Caco-2 (cell line): ENCODE data around the gene NAALADL2. TPM values are rescaled to one million over a fixed set of nuclear protein-coding genes. Genes with fewer than 3 reads are reported as not detected.

Source experiments
- BruUV-seq: library from RNA; stranded (reverse); fragments of 400-500 nt; replicated peaks from 2 replicates; lab custom pipeline; 2021; lab: Mats Ljungman, UMichigan
- CTCF ChIA-PET: fragments of 300-600 bp; sonication (Branson Sonifier 250); formaldehyde crosslinking; loops from one replicate; lab custom pipeline; 2022; ENCODE audit warnings: antibody characterized with exemption; lab: Charles Lee
- POLR2A ChIA-PET: fragments of 300-600 bp; sonication (Branson Sonifier 250); formaldehyde crosslinking; loops from one replicate; lab custom pipeline; 2022; ENCODE audit warnings: antibody characterized with exemption; lab: Charles Lee
- DNase-seq, 2 experiments: peaks; one replicate each; pipeline versions ENCODE4 v3.0.0 to v3.0.0-alpha.2; 2020 to 2022
- H3K27me3 ChIP-seq: replicated peaks from 2 replicates; pipeline ENCODE4 v1.6.0; 2011; ENCODE audit warnings: low read length; ENCODE audit not compliant: control insufficient read depth, insufficient read depth
- H3K36me3 ChIP-seq: 2 replicates; pipeline ENCODE4 v1.5.1; 2011; ENCODE audit warnings: low read length; ENCODE audit not compliant: control insufficient read depth, insufficient read depth
- H3K4me1 ChIP-seq: fragments of 250-450 bp; sonication (Bioruptor Pico); 2 replicates; pipeline ENCODE4 v1.5.1; 2020; ENCODE audit warnings: mild to moderate bottlenecking
- H3K4me3 ChIP-seq: 2 replicates; pipeline ENCODE4 v1.5.1; 2011; ENCODE audit warnings: low read depth, mild to moderate bottlenecking, control low read depth, low read length
- H3K9me3 ChIP-seq: fragments of 250-450 bp; sonication (Bioruptor Pico); 2 replicates; pipeline ENCODE4 v1.5.1; 2020; ENCODE audit warnings: mild to moderate bottlenecking, moderate library complexity
- H3K27ac Mint-ChIP-seq: one replicate; pipeline ENCODE4 v1.8.0; 2022; ENCODE audit warnings: mixed read lengths; ENCODE audit not compliant: unreplicated experiment
- H3K27me3 Mint-ChIP-seq: one replicate; pipeline ENCODE4 v1.8.0; 2022; ENCODE audit warnings: mixed read lengths; ENCODE audit not compliant: insufficient read depth, unreplicated experiment
- H3K36me3 Mint-ChIP-seq: one replicate; pipeline ENCODE4 v1.8.0; 2022; ENCODE audit warnings: mild to moderate bottlenecking, mixed read lengths; ENCODE audit not compliant: insufficient read depth, unreplicated experiment
- H3K4me1 Mint-ChIP-seq: one replicate; pipeline ENCODE4 v1.8.0; 2022; ENCODE audit warnings: low read depth, mixed read lengths; ENCODE audit not compliant: unreplicated experiment
- H3K4me3 Mint-ChIP-seq: one replicate; pipeline ENCODE4 v1.8.0; 2022; ENCODE audit warnings: mild to moderate bottlenecking, moderate library complexity, mixed read lengths; ENCODE audit not compliant: unreplicated experiment
- H3K9me3 Mint-ChIP-seq: one replicate; pipeline ENCODE4 v1.8.0; 2022; ENCODE audit warnings: mixed read lengths; ENCODE audit not compliant: unreplicated experiment
- intact Hi-C: fragments of 100-400 bp; cut with micrococcal nuclease; formaldehyde crosslinking; loops from one replicate; pipeline ENCODE4 v1.10.0; 2022; ENCODE audit not compliant: unreplicated experiment
- total RNA-seq: library from RNA; stranded (reverse); gene quantifications from 2 replicates; pipeline ENCODE4 v1.2.3, GENCODE V29; 2022
- TF ChIP-seq, protein P1 (sequence below), 2 experiments: fragments of 200-600 bp in 1 of 2; IDR thresholded peaks; 1 replicate in 1 of 2; 2 replicates in 1 of 2; pipeline versions ENCODE4 v1.5.1 to v1.8.0; 2011 to 2022; ENCODE audit warnings: antibody characterized with exemption in 1 of 2, control low read depth in 1 of 2, inconsistent platforms in 1 of 2, low read depth in 1 of 2, low read length in 1 of 2, mild to moderate bottlenecking in 1 of 2, moderate library complexity in 1 of 2; ENCODE audit not compliant: insufficient read depth in 1 of 2, severe bottlenecking in 1 of 2, unreplicated experiment in 1 of 2

NAALADL2 gene
- total RNA-seq, 1 experiment from 2014 or later = 4.4 TPM

DNA sequence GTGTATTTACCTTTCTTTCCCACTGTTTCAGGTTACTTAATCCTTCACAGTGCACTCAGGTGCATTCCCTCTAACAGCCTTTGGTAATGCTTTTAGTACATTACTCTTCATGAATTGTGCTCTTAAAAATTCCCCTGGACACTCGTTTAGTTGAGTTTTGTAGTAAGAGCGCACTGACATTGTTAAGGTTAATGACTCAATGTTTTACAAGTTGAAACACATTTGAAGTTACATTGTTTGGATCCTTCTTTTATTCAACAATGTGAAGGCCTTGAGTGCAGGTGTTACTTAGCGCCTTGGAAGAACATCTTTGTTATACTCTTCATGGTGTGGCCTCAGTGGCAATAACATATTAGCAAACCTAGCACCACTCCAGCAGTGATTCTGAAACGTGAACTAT, 739.6 kb downstream of the NAALADL2 start:
- H3K36me3 Mint-ChIP-seq = no peaks in the 10 kb centered on the region
- no TSS peak for BruUV-seq
- POLR2A ChIA-PET = no interaction called here
- Histone ChIP-seq H3K4me1 (no peaks in the 10 kb centered on the region), H3K4me3 (no peak overlapping the region), H3K9me3 (no peaks in the 10 kb centered on the region), H3K36me3 (no peaks in the 10 kb centered on the region), H3K27me3 (no peaks in the 10 kb centered on the region)
- no peak overlapping the region for H3K27ac Mint-ChIP-seq
- CTCF ChIA-PET = no interaction called here
- no peaks in the 10 kb centered on the region for H3K4me1 Mint-ChIP-seq
- DNase-seq = no peak
- H3K4me3 Mint-ChIP-seq = no peak overlapping the region
- TF ChIP-seq, protein P1, sequence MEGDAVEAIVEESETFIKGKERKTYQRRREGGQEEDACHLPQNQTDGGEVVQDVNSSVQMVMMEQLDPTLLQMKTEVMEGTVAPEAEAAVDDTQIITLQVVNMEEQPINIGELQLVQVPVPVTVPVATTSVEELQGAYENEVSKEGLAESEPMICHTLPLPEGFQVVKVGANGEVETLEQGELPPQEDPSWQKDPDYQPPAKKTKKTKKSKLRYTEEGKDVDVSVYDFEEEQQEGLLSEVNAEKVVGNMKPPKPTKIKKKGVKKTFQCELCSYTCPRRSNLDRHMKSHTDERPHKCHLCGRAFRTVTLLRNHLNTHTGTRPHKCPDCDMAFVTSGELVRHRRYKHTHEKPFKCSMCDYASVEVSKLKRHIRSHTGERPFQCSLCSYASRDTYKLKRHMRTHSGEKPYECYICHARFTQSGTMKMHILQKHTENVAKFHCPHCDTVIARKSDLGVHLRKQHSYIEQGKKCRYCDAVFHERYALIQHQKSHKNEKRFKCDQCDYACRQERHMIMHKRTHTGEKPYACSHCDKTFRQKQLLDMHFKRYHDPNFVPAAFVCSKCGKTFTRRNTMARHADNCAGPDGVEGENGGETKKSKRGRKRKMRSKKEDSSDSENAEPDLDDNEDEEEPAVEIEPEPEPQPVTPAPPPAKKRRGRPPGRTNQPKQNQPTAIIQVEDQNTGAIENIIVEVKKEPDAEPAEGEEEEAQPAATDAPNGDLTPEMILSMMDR (IDR thresholded peaks at IDR 0.05; ENCODE audit: insufficient read depth in 1 of 2, low read depth in 1 of 2, low read length in 1 of 2, severe bottlenecking in 1 of 2, unreplicated experiment in 1 of 2) = no peak
- intact Hi-C loops = no loop called here
- peaks cover 7% of the 10 kb centered on the region for H3K9me3 Mint-ChIP-seq
- H3K27me3 Mint-ChIP-seq = no peaks in the 10 kb centered on the region

DNA sequence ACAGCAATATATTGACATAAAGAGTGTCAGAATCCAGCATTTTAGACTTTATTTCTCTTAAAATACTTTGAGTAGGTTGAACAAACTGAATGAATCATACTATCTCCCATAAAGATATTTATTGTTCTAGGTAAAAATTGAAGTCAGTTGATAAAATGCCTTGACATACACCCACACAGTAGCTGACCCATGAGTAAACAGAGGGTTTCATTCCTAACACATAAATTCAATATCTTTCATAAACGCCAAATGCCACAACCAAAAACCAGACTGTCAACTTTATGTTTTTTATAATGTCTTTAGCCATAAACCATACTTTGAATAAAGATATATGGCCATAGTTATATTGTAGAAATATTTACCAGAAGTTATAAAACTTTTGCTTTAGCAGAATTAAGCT, 742.4 kb downstream of the NAALADL2 start:
- Mint-ChIP-seq H3K9me3 (no peaks in the 10 kb centered on the region), H3K36me3 (no peaks in the 10 kb centered on the region), H3K27ac (no peak overlapping the region), H3K4me3 (no peak overlapping the region), H3K4me1 (no peaks in the 10 kb centered on the region), H3K27me3 (no peaks in the 10 kb centered on the region)
- H3K36me3 ChIP-seq = no peaks in the 10 kb centered on the region
- H3K9me3 ChIP-seq = no peaks in the 10 kb centered on the region
- ChIA-PET CTCF (no interaction called here), POLR2A (no interaction called here)
- no peaks in the 10 kb centered on the region for H3K27me3 ChIP-seq
- intact Hi-C loops = no loop called here
- no peak overlapping the region for H3K4me3 ChIP-seq
- H3K4me1 ChIP-seq = no peaks in the 10 kb centered on the region
- BruUV-seq = no TSS peak
- DNase-seq = no peak
- TF ChIP-seq, protein P1 (IDR thresholded peaks at IDR 0.05; ENCODE audit: insufficient read depth in 1 of 2, low read depth in 1 of 2, low read length in 1 of 2, severe bottlenecking in 1 of 2, unreplicated experiment in 1 of 2) = no peak

DNA sequence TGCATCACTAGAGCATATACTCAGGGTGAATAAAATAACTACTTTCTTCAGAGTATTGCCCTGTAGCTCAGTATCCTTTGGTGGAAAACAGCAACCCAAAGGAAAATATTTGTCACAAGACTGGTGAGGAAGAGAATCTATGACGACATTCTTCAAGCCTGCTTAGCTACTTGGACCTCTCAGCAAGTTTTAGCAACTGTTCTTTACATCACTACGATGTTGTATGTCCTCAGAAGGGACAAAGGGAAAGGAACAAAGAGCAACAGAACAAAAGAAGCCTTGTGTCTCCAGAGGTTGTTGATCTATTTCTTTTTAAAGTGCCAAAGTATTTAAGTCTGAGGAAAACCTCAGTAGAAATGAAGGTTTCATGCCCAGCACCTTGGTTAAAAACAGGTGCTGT, 746.7 kb downstream of the NAALADL2 start:
- Histone ChIP-seq H3K4me3 (no peak overlapping the region), H3K36me3 (no peaks in the 10 kb centered on the region), H3K9me3 (no peaks in the 10 kb centered on the region), H3K27me3 (no peaks in the 10 kb centered on the region), H3K4me1 (no peaks in the 10 kb centered on the region)
- Mint-ChIP-seq H3K4me3 (no peak overlapping the region), H3K4me1 (no peaks in the 10 kb centered on the region), H3K27me3 (no peaks in the 10 kb centered on the region), H3K27ac (no peak overlapping the region), H3K36me3 (no peaks in the 10 kb centered on the region), H3K9me3 (no peaks in the 10 kb centered on the region)
- TF ChIP-seq, protein P1 (IDR thresholded peaks at IDR 0.05; ENCODE audit: insufficient read depth in 1 of 2, low read depth in 1 of 2, low read length in 1 of 2, severe bottlenecking in 1 of 2, unreplicated experiment in 1 of 2) = no peak
- no TSS peak for BruUV-seq
- no peak for DNase-seq
- ChIA-PET POLR2A (no interaction called here), CTCF (no interaction called here)
- intact Hi-C loops = no loop called here
